ENCODE data around the gene TPRKB. TPM values are rescaled to one million over a fixed set of nuclear protein-coding genes. Genes with fewer than 3 reads are reported as not detected.

The TPRKB gene
- total RNA-seq, 1 experiment from 2014 or later, result 44.7 TPM

DNA sequence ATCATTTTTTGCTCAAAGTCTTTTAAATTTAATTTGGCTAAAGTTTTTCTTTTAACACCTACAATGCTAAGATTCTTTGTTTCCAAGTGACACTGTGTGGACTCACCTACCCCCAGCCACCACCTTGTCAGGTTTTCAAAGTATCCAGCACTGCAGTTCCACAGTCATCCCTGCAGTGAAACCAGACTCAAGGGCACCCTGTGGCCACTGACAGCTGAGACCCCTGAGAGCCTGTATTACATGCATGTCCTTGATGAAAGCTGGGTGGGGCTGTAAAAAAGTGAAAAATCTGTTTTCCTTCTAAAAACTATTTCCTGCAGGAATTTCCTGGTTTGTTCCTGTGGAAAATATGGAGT lies 19.9 kb downstream of the TPRKB start:
- Histone ChIP-seq H4K5ac (ENCODE audit: insufficient read length, low read depth, low read length) (no peak overlapping the region), H3K27me3 (ENCODE audit: insufficient read depth, low read length) (no peaks in the 10 kb centered on the region), H3K4me1 (ENCODE audit: insufficient read depth, low read length) (no peaks in the 10 kb centered on the region), H2BK120ac (ENCODE audit: low read depth, low read length, poor library complexity, severe bottlenecking) (no peak overlapping the region), H2BK12ac (ENCODE audit: insufficient read length, low read depth, low read length) (no peak overlapping the region), H3K23ac (ENCODE audit: insufficient read length, low read depth, low read length) (no peak overlapping the region), H2BK5ac (ENCODE audit: insufficient read length, low read length) (no peak overlapping the region), H3K23me2 (ENCODE audit: insufficient read length, low read depth, low read length, poor library complexity, severe bottlenecking) (no peaks in the 10 kb centered on the region), H4K20me1 (ENCODE audit: control insufficient read depth, insufficient read depth, insufficient read length) (no peaks in the 10 kb centered on the region), H3K56ac (ENCODE audit: insufficient read length, low read depth, low read length) (no peak overlapping the region), H4K91ac (ENCODE audit: insufficient read length, low read depth, low read length) (no peak overlapping the region), H3K9me3 (ENCODE audit: control insufficient read depth, low read depth, low read length) (peaks cover 11% of the 10 kb centered on the region), H4K8ac (replicated peaks; ENCODE audit: insufficient read length, low read depth, low read length) (no peak overlapping the region), H2AFZ (ENCODE audit: low read length) (no peak overlapping the region), H2BK20ac (ENCODE audit: low read depth, low read length, poor library complexity, severe bottlenecking) (no peak overlapping the region), H3K79me2 (ENCODE audit: insufficient read depth, low read length) (no peaks in the 10 kb centered on the region), H3K18ac (ENCODE audit: insufficient read length, low read depth, low read length) (no peak overlapping the region), H3K4ac (ENCODE audit: low read depth, low read length) (no peak overlapping the region), H2BK15ac (ENCODE audit: low read depth, low read length) (no peak overlapping the region), H3K14ac (ENCODE audit: insufficient read depth, low read length) (no peak overlapping the region), H2AK5ac (ENCODE audit: insufficient read length, low read length) (no peak overlapping the region), H3K27ac (ENCODE audit: insufficient read length, low read depth, low read length) (no peak overlapping the region), H3K9ac (ENCODE audit: extremely low read depth, insufficient read length, low read length) (no peak overlapping the region), H3T11ph (ENCODE audit: low read length) (no peak overlapping the region), H3K79me1 (ENCODE audit: insufficient read depth, low read depth, low read length, poor library complexity, severe bottlenecking) (no peaks in the 10 kb centered on the region), H3K4me2 (ENCODE audit: insufficient read depth, insufficient read length, low read length) (no peak overlapping the region)
- Mint-ChIP-seq H3K4me3 (no peak overlapping the region), H3K27ac (no peak overlapping the region), H3K4me1 (no peaks in the 10 kb centered on the region), H3K9me3 (peaks cover 36 to 53% of the 10 kb centered on the region in 2 experiments), H3K36me3 (ENCODE audit: insufficient read depth in 1 of 3, low read depth in 3 of 3) (peaks cover 0 to 7% (median 0%) of the 10 kb centered on the region in 3 experiments; a peak in 4 of 7 replicates), H3K27me3 (ENCODE audit: low read depth) (peaks cover 67% of the 10 kb centered on the region)
- TF ChIP-seq, protein P1, sequence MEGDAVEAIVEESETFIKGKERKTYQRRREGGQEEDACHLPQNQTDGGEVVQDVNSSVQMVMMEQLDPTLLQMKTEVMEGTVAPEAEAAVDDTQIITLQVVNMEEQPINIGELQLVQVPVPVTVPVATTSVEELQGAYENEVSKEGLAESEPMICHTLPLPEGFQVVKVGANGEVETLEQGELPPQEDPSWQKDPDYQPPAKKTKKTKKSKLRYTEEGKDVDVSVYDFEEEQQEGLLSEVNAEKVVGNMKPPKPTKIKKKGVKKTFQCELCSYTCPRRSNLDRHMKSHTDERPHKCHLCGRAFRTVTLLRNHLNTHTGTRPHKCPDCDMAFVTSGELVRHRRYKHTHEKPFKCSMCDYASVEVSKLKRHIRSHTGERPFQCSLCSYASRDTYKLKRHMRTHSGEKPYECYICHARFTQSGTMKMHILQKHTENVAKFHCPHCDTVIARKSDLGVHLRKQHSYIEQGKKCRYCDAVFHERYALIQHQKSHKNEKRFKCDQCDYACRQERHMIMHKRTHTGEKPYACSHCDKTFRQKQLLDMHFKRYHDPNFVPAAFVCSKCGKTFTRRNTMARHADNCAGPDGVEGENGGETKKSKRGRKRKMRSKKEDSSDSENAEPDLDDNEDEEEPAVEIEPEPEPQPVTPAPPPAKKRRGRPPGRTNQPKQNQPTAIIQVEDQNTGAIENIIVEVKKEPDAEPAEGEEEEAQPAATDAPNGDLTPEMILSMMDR (conservative IDR thresholded peaks at IDR 0.05), result no peak
- DNase-seq, result no peak

All from H9 (cell line).